ENCODE results near the gene SLC9A7. TPM values are rescaled to one million over a fixed set of nuclear protein-coding genes. Genes with fewer than 3 reads are reported as not detected.

SLC9A7 gene
- total and polyA plus RNA-seq, 2 of the 13 experiments (the other 11 are each of a cell fraction or from before 2014, with no cell fraction given): 5.8 to 7.2 TPM

DNA sequence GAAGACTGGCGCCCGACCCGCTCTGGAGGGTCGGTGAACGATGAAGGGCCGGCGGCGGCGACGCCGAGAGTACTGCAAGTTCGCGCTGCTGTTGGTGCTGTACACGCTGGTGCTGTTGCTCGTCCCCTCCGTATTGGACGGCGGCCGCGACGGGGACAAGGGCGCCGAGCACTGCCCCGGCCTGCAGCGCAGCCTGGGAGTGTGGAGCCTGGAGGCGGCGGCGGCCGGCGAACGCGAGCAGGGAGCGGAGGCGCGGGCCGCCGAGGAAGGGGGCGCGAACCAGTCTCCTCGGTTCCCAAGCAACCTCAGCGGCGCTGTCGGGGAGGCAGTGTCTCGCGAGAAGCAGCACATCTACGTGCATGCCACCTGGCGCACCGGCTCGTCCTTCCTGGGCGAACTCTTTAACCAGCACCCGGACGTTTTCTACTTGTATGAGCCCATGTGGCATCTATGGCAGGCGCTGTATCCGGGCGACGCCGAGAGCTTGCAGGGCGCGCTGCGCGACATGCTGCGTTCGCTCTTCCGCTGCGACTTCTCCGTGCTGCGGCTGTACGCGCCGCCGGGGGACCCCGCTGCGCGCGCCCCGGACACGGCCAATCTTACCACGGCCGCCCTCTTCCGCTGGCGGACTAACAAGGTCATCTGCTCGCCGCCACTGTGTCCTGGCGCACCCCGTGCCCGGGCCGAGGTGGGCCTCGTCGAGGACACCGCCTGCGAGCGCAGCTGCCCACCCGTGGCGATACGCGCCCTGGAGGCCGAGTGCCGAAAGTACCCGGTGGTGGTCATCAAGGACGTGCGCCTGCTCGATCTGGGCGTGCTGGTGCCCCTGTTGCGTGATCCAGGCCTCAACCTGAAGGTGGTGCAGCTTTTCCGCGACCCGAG is 184.8 kb downstream of the SLC9A7 start (continued):
- TF ChIP-seq ZNF318 (CRISPR knock-in tag; IDR thresholded peaks at IDR 0.05) (no peak), HES4 (CRISPR knock-in tag; IDR thresholded peaks at IDR 0.05; ENCODE audit: borderline replicate concordance) (0 out of 2 replicates have a peak, but pooled peaks have one; percentile 41), TOE1 (CRISPR knock-in tag; IDR thresholded peaks at IDR 0.05) (no peak), GABPB1 (CRISPR knock-in tag; IDR thresholded peaks at IDR 0.05) (peak; percentile 60; the same call in 1 of the 2 replicates), KDM2A (CRISPR knock-in tag; IDR thresholded peaks at IDR 0.05; ENCODE audit: borderline replicate concordance, low read depth) (0 out of 2 replicates have a peak, but pooled peaks have one; percentile 20), PHB2 (IDR thresholded peaks at IDR 0.05; ENCODE audit: partially characterized antibody) (no peak), TCF12 (IDR thresholded peaks at IDR 0.05) (no peak), TCF12 (CRISPR knock-in tag; IDR thresholded peaks at IDR 0.05) (no peak), PRMT3 (CRISPR knock-in tag; IDR thresholded peaks at IDR 0.05; ENCODE audit: borderline replicate concordance, low read depth) (no peak), POLR2AphosphoS2 (IDR thresholded peaks at IDR 0.05; ENCODE audit: low read depth, low read length) (no peak)
- TF ChIP-seq, protein P1, sequence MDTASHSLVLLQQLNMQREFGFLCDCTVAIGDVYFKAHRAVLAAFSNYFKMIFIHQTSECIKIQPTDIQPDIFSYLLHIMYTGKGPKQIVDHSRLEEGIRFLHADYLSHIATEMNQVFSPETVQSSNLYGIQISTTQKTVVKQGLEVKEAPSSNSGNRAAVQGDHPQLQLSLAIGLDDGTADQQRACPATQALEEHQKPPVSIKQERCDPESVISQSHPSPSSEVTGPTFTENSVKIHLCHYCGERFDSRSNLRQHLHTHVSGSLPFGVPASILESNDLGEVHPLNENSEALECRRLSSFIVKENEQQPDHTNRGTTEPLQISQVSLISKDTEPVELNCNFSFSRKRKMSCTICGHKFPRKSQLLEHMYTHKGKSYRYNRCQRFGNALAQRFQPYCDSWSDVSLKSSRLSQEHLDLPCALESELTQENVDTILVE (CRISPR knock-in tag; IDR thresholded peaks at IDR 0.05): no peak
- TF ChIP-seq, protein P2, sequence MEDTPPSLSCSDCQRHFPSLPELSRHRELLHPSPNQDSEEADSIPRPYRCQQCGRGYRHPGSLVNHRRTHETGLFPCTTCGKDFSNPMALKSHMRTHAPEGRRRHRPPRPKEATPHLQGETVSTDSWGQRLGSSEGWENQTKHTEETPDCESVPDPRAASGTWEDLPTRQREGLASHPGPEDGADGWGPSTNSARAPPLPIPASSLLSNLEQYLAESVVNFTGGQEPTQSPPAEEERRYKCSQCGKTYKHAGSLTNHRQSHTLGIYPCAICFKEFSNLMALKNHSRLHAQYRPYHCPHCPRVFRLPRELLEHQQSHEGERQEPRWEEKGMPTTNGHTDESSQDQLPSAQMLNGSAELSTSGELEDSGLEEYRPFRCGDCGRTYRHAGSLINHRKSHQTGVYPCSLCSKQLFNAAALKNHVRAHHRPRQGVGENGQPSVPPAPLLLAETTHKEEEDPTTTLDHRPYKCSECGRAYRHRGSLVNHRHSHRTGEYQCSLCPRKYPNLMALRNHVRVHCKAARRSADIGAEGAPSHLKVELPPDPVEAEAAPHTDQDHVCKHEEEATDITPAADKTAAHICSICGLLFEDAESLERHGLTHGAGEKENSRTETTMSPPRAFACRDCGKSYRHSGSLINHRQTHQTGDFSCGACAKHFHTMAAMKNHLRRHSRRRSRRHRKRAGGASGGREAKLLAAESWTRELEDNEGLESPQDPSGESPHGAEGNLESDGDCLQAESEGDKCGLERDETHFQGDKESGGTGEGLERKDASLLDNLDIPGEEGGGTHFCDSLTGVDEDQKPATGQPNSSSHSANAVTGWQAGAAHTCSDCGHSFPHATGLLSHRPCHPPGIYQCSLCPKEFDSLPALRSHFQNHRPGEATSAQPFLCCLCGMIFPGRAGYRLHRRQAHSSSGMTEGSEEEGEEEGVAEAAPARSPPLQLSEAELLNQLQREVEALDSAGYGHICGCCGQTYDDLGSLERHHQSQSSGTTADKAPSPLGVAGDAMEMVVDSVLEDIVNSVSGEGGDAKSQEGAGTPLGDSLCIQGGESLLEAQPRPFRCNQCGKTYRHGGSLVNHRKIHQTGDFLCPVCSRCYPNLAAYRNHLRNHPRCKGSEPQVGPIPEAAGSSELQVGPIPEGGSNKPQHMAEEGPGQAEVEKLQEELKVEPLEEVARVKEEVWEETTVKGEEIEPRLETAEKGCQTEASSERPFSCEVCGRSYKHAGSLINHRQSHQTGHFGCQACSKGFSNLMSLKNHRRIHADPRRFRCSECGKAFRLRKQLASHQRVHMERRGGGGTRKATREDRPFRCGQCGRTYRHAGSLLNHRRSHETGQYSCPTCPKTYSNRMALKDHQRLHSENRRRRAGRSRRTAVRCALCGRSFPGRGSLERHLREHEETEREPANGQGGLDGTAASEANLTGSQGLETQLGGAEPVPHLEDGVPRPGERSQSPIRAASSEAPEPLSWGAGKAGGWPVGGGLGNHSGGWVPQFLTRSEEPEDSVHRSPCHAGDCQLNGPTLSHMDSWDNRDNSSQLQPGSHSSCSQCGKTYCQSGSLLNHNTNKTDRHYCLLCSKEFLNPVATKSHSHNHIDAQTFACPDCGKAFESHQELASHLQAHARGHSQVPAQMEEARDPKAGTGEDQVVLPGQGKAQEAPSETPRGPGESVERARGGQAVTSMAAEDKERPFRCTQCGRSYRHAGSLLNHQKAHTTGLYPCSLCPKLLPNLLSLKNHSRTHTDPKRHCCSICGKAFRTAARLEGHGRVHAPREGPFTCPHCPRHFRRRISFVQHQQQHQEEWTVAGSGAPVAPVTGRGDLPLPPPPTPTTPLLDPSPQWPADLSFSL (CRISPR knock-in tag; IDR thresholded peaks at IDR 0.05): 0 out of 2 replicates have a peak, but pooled peaks have one; percentile 23

All from HepG2 (cell line).